Endothelial cell of umbilical vein (primary cell): Measurements from ENCODE around the gene FAM124B. TPM values are rescaled to one million over a fixed set of nuclear protein-coding genes. Genes with fewer than 3 reads are reported as not detected.

Experiments
- BruUV-seq: library from RNA; stranded (reverse); fragments of 400-500 nt; replicated peaks from 2 replicates; lab custom pipeline; 2021; lab: Mats Ljungman, UMichigan
- CTCF ChIA-PET: fragments of 300-600, 350-600 bp; sonication (Branson Sonifier 250); formaldehyde crosslinking; loops from one replicate; lab custom pipeline; 2021; ENCODE audit warnings: antibody characterized with exemption, inconsistent platforms; lab: Charles Lee
- POLR2A ChIA-PET: fragments of 300-600, 350-600 bp; sonication (Branson Sonifier 250); formaldehyde crosslinking; loops from one replicate; lab custom pipeline; 2021; ENCODE audit warnings: antibody characterized with exemption, inconsistent platforms; lab: Charles Lee
- DNase-seq: peaks from one replicate; pipeline ENCODE4 v3.0.0-alpha.2; 2011; ENCODE audit warnings: low read depth, low spot score
- FAIRE-seq: peaks from 2 replicates; lab custom pipeline; 2011; peaks lifted over from hg19 to GRCh38; lab: Jason Lieb, UNC
- H2AFZ ChIP-seq: 2 replicates; pipeline ENCODE4 v1.6.0; 2012; ENCODE audit warnings: low read depth, low read length, control low read depth, inconsistent platforms
- H3K27ac ChIP-seq: 2 replicates; pipeline ENCODE4 v1.5.1; 2011; ENCODE audit warnings: low read depth, mild to moderate bottlenecking, control low read depth, low read length, moderate library complexity; ENCODE audit not compliant: insufficient read depth
- H3K27me3 ChIP-seq, 2 experiments: 2 replicates each; pipeline versions ENCODE4 v1.6.0 to v1.6.1; 2011; ENCODE audit warnings: low read length in 2 of 2, mixed read lengths in 1 of 2; ENCODE audit not compliant: control insufficient read depth in 2 of 2, insufficient read depth in 2 of 2
- H3K36me3 ChIP-seq, 2 experiments: 2 replicates in 1 of 2; 3 replicates in 1 of 2; pipeline ENCODE4 v1.5.1; 2011; ENCODE audit warnings: low read length in 2 of 2, mild to moderate bottlenecking in 1 of 2, moderate library complexity in 1 of 2; ENCODE audit not compliant: control insufficient read depth in 2 of 2, insufficient read depth in 2 of 2; ENCODE audit errors: extremely low read depth in 1 of 2
- H3K4me1 ChIP-seq: 3 replicates; pipeline ENCODE4 v1.5.1; 2011; ENCODE audit warnings: mild to moderate bottlenecking, low read length; ENCODE audit not compliant: control insufficient read depth, insufficient read depth; ENCODE audit errors: extremely low read depth
- H3K4me2 ChIP-seq: 2 replicates; pipeline ENCODE4 v1.6.1; 2011; ENCODE audit warnings: low read length, control low read depth, mixed read lengths; ENCODE audit not compliant: insufficient read depth
- H3K4me3 ChIP-seq, 3 experiments: fragments of 200-600 bp in 1 of 3; sonication (generic), shearing (Covaris generic) in 1 of 3; replicated peaks in 1 of 3; 2 replicates each; pipeline ENCODE4 v1.5.1; 2011 to 2016; ENCODE audit warnings: control low read depth in 3 of 3, low read length in 3 of 3, mild to moderate bottlenecking in 2 of 3, inconsistent platforms in 1 of 3, low read depth in 1 of 3, moderate library complexity in 1 of 3; ENCODE audit not compliant: insufficient read depth in 1 of 3
- H3K79me2 ChIP-seq: 2 replicates; pipeline ENCODE4 v1.6.0; 2012; ENCODE audit warnings: low read length, inconsistent platforms; ENCODE audit not compliant: control insufficient read depth, insufficient read depth
- H3K9ac ChIP-seq: replicated peaks from 2 replicates; pipeline ENCODE3; 2011; ENCODE audit warnings: low read length, control low read depth; ENCODE audit not compliant: insufficient read depth; ENCODE audit errors: extremely low read depth
- H3K9me1 ChIP-seq: replicated peaks from 3 replicates; pipeline ENCODE4 v1.6.0; 2011; ENCODE audit warnings: mild to moderate bottlenecking, low read length; ENCODE audit not compliant: control insufficient read depth, insufficient read depth; ENCODE audit errors: extremely low read depth
- H3K9me3 ChIP-seq: replicated peaks from 2 replicates; pipeline ENCODE4 v1.5.1; 2012; ENCODE audit warnings: low read length, inconsistent platforms; ENCODE audit not compliant: control insufficient read depth, insufficient read depth
- H4K20me1 ChIP-seq: replicated peaks from 2 replicates; pipeline ENCODE3; 2011; ENCODE audit warnings: mild to moderate bottlenecking, low read length; ENCODE audit not compliant: control insufficient read depth, insufficient read depth; ENCODE audit errors: extremely low read depth
- EZH2 ChIP-seq: IDR thresholded peaks from 2 replicates; pipeline ENCODE4 v1.6.1; 2012; ENCODE audit warnings: borderline replicate concordance, low read depth, mild to moderate bottlenecking, moderate library complexity, low read length, inconsistent platforms; ENCODE audit not compliant: severe bottlenecking
- FOS ChIP-seq: IDR thresholded peaks from 2 replicates; pipeline ENCODE4 v1.6.1; 2011; ENCODE audit warnings: mild to moderate bottlenecking, low read length, moderate library complexity, borderline replicate concordance; ENCODE audit not compliant: insufficient read depth
- GATA2 ChIP-seq: IDR thresholded peaks from 2 replicates; pipeline ENCODE4 v1.7.0; 2011; ENCODE audit warnings: low read depth, mild to moderate bottlenecking, moderate library complexity, mixed read lengths, low read length; ENCODE audit not compliant: insufficient read length, insufficient read depth
- JUN ChIP-seq: IDR thresholded peaks from 2 replicates; pipeline ENCODE4 v1.6.1; 2011; ENCODE audit warnings: borderline replicate concordance, low read depth; ENCODE audit not compliant: insufficient read length, insufficient read depth
- MYC ChIP-seq: IDR thresholded peaks from one replicate; pipeline ENCODE4 v1.6.1; 2011; ENCODE audit warnings: mild to moderate bottlenecking, low read depth, low read length
- POLR2A ChIP-seq: IDR thresholded peaks from 2 replicates; pipeline ENCODE4 v1.6.1; 2012; ENCODE audit warnings: low read depth, mild to moderate bottlenecking, control low read depth, low read length
- POLR2AphosphoS5 ChIP-seq: IDR thresholded peaks from 2 replicates; pipeline ENCODE4 v1.6.1; 2012; ENCODE audit warnings: low read depth, mild to moderate bottlenecking, control low read depth, low read length, moderate library complexity; ENCODE audit not compliant: insufficient read depth
- dilution Hi-C: fragments of 300-500 bp; cut with MboI; formaldehyde crosslinking; loops from one replicate; pipeline ENCODE4 v1.15.0; 2019; ENCODE audit warnings: low sequenced_read_pairs; ENCODE audit not compliant: extremely low pct_ligation_motif_present
- intact Hi-C: fragments of 100-400 bp; cut with micrococcal nuclease; formaldehyde crosslinking; loops from one replicate; pipeline ENCODE4 v1.10.0; 2022
- polyA plus RNA-seq, 4 experiments: library from polyadenylated mRNA; depleted of rRNA in 3 of 4; stranded (reverse) in 3 of 4; unstranded in 1 of 4; fragments of >200 nt; gene quantifications; 2 replicates each; pipeline versions ENCODE4 v1.2.1 to v1.2.3, GENCODE V29; 2011 to 2012; ENCODE audit warnings: missing spikeins in 1 of 4
- total RNA-seq: library from RNA; stranded (reverse); gene quantifications from 2 replicates; pipeline ENCODE4 v1.2.3, GENCODE V29; 2021
- TF ChIP-seq, protein P1 (sequence below): IDR thresholded peaks from 2 replicates; pipeline ENCODE4 v1.6.1; 2011; ENCODE audit not compliant: insufficient read depth, insufficient read length
- TF ChIP-seq, protein P2 (sequence below), 2 donors: IDR thresholded peaks; 1 replicate in 1 of 2; 2 replicates in 1 of 2; pipeline ENCODE4 v1.5.1; 2011; ENCODE audit warnings: low read length in 2 of 2, mild to moderate bottlenecking in 2 of 2, moderate library complexity in 2 of 2, control low read depth in 1 of 2, inconsistent platforms in 1 of 2, low read depth in 1 of 2; ENCODE audit not compliant: insufficient read depth in 1 of 2; ENCODE audit errors: extremely low read depth in 1 of 2

Gene FAM124B
- total and polyA plus RNA-seq, 2 donors (not counting 3 experiments of a cell fraction or from before 2014, with no cell fraction given) = 82.0 to 119 TPM

DNA sequence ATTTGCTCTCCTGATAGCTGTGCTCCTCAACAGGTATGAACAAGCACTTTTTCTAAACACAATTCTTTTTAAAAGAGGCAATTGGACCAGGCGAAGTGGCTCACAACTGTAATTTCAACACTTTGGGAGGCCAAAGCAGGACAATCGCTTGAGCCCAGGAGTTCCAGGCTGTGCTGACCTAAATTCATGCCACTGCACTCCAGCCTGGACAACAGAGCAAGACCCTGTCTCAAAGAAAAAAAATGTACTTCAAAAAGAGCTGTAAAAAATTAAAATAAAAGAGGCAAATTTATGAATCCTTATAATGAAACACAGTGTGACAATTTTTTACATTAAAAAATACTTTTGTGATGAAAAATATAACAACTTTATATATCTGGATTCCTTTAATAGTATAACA lies 1.8 kb upstream of the FAM124B start:
- Histone ChIP-seq H2AFZ (no peak overlapping the region), H3K4me2 (no peak overlapping the region), H3K36me3 (no peaks in the 10 kb centered on the region), H3K4me1 (peaks cover 43% of the 10 kb centered on the region), H3K4me3 (no peak overlapping the region), H3K27me3 (no peaks in the 10 kb centered on the region), H3K9ac (no peak overlapping the region), H4K20me1 (peaks cover 5% of the 10 kb centered on the region), H3K9me1 (no peaks in the 10 kb centered on the region), H3K79me2 (peaks cover 30% of the 10 kb centered on the region), H3K27ac (no peak overlapping the region), H3K9me3 (no peaks in the 10 kb centered on the region)
- BruUV-seq = no TSS peak
- intact Hi-C loops (loop anchor here (2.0 to 10.0 kb wide), 4 partner anchors 259 to 1749 kb away; partner anchors contain the start of gene FARSB), dilution Hi-C loops (no loop called here)
- TF ChIP-seq, protein P1, sequence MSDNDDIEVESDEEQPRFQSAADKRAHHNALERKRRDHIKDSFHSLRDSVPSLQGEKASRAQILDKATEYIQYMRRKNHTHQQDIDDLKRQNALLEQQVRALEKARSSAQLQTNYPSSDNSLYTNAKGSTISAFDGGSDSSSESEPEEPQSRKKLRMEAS = no peak
- TF ChIP-seq, protein P2, sequence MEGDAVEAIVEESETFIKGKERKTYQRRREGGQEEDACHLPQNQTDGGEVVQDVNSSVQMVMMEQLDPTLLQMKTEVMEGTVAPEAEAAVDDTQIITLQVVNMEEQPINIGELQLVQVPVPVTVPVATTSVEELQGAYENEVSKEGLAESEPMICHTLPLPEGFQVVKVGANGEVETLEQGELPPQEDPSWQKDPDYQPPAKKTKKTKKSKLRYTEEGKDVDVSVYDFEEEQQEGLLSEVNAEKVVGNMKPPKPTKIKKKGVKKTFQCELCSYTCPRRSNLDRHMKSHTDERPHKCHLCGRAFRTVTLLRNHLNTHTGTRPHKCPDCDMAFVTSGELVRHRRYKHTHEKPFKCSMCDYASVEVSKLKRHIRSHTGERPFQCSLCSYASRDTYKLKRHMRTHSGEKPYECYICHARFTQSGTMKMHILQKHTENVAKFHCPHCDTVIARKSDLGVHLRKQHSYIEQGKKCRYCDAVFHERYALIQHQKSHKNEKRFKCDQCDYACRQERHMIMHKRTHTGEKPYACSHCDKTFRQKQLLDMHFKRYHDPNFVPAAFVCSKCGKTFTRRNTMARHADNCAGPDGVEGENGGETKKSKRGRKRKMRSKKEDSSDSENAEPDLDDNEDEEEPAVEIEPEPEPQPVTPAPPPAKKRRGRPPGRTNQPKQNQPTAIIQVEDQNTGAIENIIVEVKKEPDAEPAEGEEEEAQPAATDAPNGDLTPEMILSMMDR (IDR thresholded peaks at IDR 0.05; ENCODE audit: extremely low read depth in 1 of 2, insufficient read depth in 1 of 2, low read depth in 1 of 2, low read length in 2 of 2) = no peak
- TF ChIP-seq JUN = no peak
- TF ChIP-seq EZH2 = no peak
- TF ChIP-seq POLR2AphosphoS5 = no peak
- no peak for TF ChIP-seq POLR2A
- no peak for TF ChIP-seq GATA2
- no peak for TF ChIP-seq MYC
- TF ChIP-seq FOS = no peak
- ChIA-PET CTCF (interaction anchor here (0.7 to 6.3 kb wide), 4 partner anchors 15 to 46 kb away, joined by 3 to 78 read pairs (median 3); no protein-coding TSS in a partner anchor), POLR2A (no interaction called here)
- FAIRE-seq (no peak), DNase-seq (no peak)
